Transverse colon (tissue), 3 donors: ENCODE data around the gene BRF1.

ENCODE experiments used
- EP300 ChIP-seq: sonication (generic); formaldehyde crosslinking; IDR thresholded peaks from one replicate; pipeline ENCODE4 v1.6.1; 2017; ENCODE audit warnings: antibody characterized with exemption, low read depth
- TF ChIP-seq, protein P1 (sequence below), 5 experiments: fragments of 200-600 bp in 3 of 5; fragments of 450-650 bp in 2 of 5; sonication (generic) in 3 of 5; IDR thresholded peaks; 1 replicate in 2 of 5; 2 replicates in 3 of 5; pipeline ENCODE4 v1.5.1; 2016 to 2017; ENCODE audit warnings: antibody characterized with exemption in 5 of 5, inconsistent platforms in 3 of 5, mild to moderate bottlenecking in 2 of 5, moderate library complexity in 1 of 5

DNA sequence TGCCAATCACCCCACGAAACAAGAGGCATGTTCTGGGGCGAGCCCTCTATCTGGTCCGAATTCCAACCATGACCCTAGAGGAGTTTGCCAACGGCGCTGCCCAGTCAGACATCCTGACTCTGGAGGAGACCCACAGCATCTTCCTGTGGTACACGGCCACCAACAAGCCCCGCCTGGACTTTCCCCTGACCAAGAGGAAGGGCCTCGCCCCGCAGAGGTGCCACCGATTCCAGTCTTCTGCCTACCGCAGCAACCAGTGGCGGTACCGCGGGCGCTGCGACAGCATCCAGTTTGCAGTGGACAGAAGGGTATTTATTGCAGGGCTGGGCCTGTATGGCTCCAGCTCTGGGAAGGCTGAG, 50.8 kb downstream of the BRF1 start:
- TF ChIP-seq EP300 = no peak
- TF ChIP-seq, protein P1, sequence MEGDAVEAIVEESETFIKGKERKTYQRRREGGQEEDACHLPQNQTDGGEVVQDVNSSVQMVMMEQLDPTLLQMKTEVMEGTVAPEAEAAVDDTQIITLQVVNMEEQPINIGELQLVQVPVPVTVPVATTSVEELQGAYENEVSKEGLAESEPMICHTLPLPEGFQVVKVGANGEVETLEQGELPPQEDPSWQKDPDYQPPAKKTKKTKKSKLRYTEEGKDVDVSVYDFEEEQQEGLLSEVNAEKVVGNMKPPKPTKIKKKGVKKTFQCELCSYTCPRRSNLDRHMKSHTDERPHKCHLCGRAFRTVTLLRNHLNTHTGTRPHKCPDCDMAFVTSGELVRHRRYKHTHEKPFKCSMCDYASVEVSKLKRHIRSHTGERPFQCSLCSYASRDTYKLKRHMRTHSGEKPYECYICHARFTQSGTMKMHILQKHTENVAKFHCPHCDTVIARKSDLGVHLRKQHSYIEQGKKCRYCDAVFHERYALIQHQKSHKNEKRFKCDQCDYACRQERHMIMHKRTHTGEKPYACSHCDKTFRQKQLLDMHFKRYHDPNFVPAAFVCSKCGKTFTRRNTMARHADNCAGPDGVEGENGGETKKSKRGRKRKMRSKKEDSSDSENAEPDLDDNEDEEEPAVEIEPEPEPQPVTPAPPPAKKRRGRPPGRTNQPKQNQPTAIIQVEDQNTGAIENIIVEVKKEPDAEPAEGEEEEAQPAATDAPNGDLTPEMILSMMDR (IDR thresholded peaks at IDR 0.05) = no peak
